Osteocyte (in vitro differentiated cells): Measurements from ENCODE around the gene PLXNA4. TPM values are rescaled to one million over a fixed set of nuclear protein-coding genes. Genes with fewer than 3 reads are reported as not detected.

Experiments used
- DNase-seq: peaks from one replicate; pipeline ENCODE4 v3.0.0; 2021; ENCODE audit warnings: mixed read lengths; ENCODE audit not compliant: unreplicated experiment; ENCODE audit errors: extremely low spot score
- H3K27ac Mint-ChIP-seq: one replicate; pipeline ENCODE4 v1.8.0; 2021; ENCODE audit warnings: mild to moderate bottlenecking, mixed read lengths; ENCODE audit not compliant: unreplicated experiment
- H3K27me3 Mint-ChIP-seq: one replicate; pipeline ENCODE4 v1.8.0; 2021; ENCODE audit warnings: mixed read lengths; ENCODE audit not compliant: unreplicated experiment
- H3K36me3 Mint-ChIP-seq: one replicate; pipeline ENCODE4 v1.8.0; 2021; ENCODE audit warnings: mixed read lengths; ENCODE audit not compliant: unreplicated experiment
- H3K4me1 Mint-ChIP-seq: one replicate; pipeline ENCODE4 v1.8.0; 2021; ENCODE audit warnings: mixed read lengths; ENCODE audit not compliant: unreplicated experiment
- H3K4me3 Mint-ChIP-seq: one replicate; pipeline ENCODE4 v1.8.0; 2021; ENCODE audit warnings: mild to moderate bottlenecking, moderate library complexity, mixed read lengths; ENCODE audit not compliant: unreplicated experiment
- H3K9me3 Mint-ChIP-seq: one replicate; pipeline ENCODE4 v1.8.0; 2021; ENCODE audit warnings: mixed read lengths; ENCODE audit not compliant: unreplicated experiment
- total RNA-seq: library from RNA; stranded (reverse); gene quantifications from 2 replicates; pipeline ENCODE4 v1.2.1, GENCODE V29; 2021
- TF ChIP-seq, protein P1 (sequence below): fragments of 200-600 bp; sonication (generic); IDR thresholded peaks from 2 replicates; pipeline ENCODE4 v1.5.0; 2021; ENCODE audit warnings: antibody characterized with exemption, mild to moderate bottlenecking, moderate library complexity

The PLXNA4 gene
- total RNA-seq, 1 donor from 2014 or later = 59.0 TPM

- no peaks in the 10 kb centered on the region for H3K9me3 Mint-ChIP-seq
- peaks cover 33% of the 10 kb centered on the region for H3K36me3 Mint-ChIP-seq
- no peak for DNase-seq
- H3K4me3 Mint-ChIP-seq = no peak overlapping the region
- TF ChIP-seq, protein P1, sequence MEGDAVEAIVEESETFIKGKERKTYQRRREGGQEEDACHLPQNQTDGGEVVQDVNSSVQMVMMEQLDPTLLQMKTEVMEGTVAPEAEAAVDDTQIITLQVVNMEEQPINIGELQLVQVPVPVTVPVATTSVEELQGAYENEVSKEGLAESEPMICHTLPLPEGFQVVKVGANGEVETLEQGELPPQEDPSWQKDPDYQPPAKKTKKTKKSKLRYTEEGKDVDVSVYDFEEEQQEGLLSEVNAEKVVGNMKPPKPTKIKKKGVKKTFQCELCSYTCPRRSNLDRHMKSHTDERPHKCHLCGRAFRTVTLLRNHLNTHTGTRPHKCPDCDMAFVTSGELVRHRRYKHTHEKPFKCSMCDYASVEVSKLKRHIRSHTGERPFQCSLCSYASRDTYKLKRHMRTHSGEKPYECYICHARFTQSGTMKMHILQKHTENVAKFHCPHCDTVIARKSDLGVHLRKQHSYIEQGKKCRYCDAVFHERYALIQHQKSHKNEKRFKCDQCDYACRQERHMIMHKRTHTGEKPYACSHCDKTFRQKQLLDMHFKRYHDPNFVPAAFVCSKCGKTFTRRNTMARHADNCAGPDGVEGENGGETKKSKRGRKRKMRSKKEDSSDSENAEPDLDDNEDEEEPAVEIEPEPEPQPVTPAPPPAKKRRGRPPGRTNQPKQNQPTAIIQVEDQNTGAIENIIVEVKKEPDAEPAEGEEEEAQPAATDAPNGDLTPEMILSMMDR = no peak
- no peak overlapping the region for H3K27ac Mint-ChIP-seq
- no peaks in the 10 kb centered on the region for H3K27me3 Mint-ChIP-seq
- no peaks in the 10 kb centered on the region for H3K4me1 Mint-ChIP-seq
Measured at GRCh38 chr7:132200141-132200540, 376.1 kb downstream of the PLXNA4 start.

DNA sequence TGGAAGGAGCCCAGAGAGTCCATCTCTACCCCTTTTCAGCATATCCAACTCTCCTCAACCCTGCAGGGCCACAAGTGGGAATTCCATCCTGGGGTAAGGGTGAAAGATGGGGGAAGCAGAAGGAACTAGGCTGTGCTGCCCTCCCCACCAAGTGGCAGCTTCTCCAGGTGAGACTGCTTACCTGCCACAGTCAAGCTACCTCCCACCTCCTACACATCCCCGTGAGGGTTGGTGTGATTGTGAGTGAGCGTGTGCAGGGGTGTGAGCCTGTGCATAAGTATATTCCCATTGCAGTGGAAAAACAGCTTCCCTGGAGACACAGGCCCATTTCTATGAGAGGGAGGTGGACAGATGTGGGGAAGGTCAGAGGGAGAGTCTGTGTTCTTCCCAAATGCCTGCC, 376.6 kb downstream of the PLXNA4 start:
- Mint-ChIP-seq H3K4me3 (no peak overlapping the region), H3K9me3 (no peaks in the 10 kb centered on the region)

GRCh38 chr7:132197772-132198171, 378.5 kb downstream of the PLXNA4 start:
- TF ChIP-seq, protein P1 = no peak
- DNase-seq = no peak
- no peak overlapping the region for H3K27ac Mint-ChIP-seq
- no peaks in the 10 kb centered on the region for H3K4me1 Mint-ChIP-seq
- H3K36me3 Mint-ChIP-seq = peaks cover 38% of the 10 kb centered on the region
- no peaks in the 10 kb centered on the region for H3K9me3 Mint-ChIP-seq
- H3K4me3 Mint-ChIP-seq = no peak overlapping the region
- no peaks in the 10 kb centered on the region for H3K27me3 Mint-ChIP-seq

More for the DNA sequence above, 376.6 kb downstream of the PLXNA4 start:
- DNase-seq = no peak
- H3K27me3 Mint-ChIP-seq = no peaks in the 10 kb centered on the region
- TF ChIP-seq, protein P1 = no peak
- no peaks in the 10 kb centered on the region for H3K4me1 Mint-ChIP-seq
- no peak overlapping the region for H3K27ac Mint-ChIP-seq
- H3K36me3 Mint-ChIP-seq = peaks cover 34% of the 10 kb centered on the region

GRCh38 chr7:132193898-132194297, 382.4 kb downstream of the PLXNA4 start:
- Mint-ChIP-seq H3K27me3 (no peaks in the 10 kb centered on the region), H3K36me3 (peaks cover 34% of the 10 kb centered on the region)

DNA sequence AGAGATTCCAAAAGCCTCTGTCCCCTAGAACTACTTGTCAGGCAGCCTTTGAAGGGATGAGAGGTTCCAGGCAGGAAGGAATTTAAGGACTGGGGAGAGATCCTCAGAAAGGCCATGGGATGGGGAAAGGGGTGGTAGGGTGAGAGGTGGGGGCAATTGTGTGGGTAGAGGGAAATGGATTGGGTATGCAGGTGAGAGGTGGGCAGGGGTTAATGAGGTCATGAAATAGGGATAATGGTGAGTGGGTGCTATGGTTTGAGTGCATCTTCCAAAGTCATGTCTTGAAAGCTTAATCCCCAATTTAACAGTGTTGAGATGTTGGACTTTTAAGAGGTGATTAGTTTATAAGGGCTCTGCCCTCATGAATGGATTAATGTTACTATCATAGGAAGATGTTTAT, 383.5 kb downstream of the PLXNA4 start:
- Mint-ChIP-seq H3K4me1 (no peaks in the 10 kb centered on the region), H3K36me3 (peaks cover 27% of the 10 kb centered on the region), H3K9me3 (no peaks in the 10 kb centered on the region), H3K4me3 (no peak overlapping the region), H3K27me3 (no peaks in the 10 kb centered on the region), H3K27ac (no peak overlapping the region)
- no peak for DNase-seq
- TF ChIP-seq, protein P1 = no peak

More at GRCh38 chr7:132193898-132194297, 382.4 kb downstream of the PLXNA4 start:
- H3K4me3 Mint-ChIP-seq = no peak overlapping the region
- no peak for DNase-seq
- no peaks in the 10 kb centered on the region for H3K4me1 Mint-ChIP-seq
- H3K9me3 Mint-ChIP-seq = no peaks in the 10 kb centered on the region
- TF ChIP-seq, protein P1 = no peak
- H3K27ac Mint-ChIP-seq = no peak overlapping the region
